GM13977 (cell line): ENCODE data around the gene LEUTX.
"Not testable (repeated sequence)": the region's sequence is repeated elsewhere in the genome, so short reads cannot be mapped to it uniquely, and the experiment has no call there.

Experiments used
- DNase-seq: peaks from one replicate; pipeline ENCODE4 v3.0.0; 2012; ENCODE audit warnings: low spot score
- in situ Hi-C: fragments of 300-500 bp; cut with MboI; formaldehyde crosslinking; loops from one replicate; pipeline ENCODE4 v1.12.0; 2022; ENCODE audit warnings: low sequenced_read_pairs, low pct_unique_long_range_greater_than_20kb, mixed read lengths, inconsistent platforms; ENCODE audit not compliant: unreplicated experiment
- TF ChIP-seq, protein P1 (sequence below): IDR thresholded peaks from 2 replicates; pipeline ENCODE4 v1.5.1; 2012; ENCODE audit warnings: mild to moderate bottlenecking, control low read depth; ENCODE audit not compliant: insufficient read depth; ENCODE audit errors: extremely low read depth, missing control alignments

LEUTX gene

DNA sequence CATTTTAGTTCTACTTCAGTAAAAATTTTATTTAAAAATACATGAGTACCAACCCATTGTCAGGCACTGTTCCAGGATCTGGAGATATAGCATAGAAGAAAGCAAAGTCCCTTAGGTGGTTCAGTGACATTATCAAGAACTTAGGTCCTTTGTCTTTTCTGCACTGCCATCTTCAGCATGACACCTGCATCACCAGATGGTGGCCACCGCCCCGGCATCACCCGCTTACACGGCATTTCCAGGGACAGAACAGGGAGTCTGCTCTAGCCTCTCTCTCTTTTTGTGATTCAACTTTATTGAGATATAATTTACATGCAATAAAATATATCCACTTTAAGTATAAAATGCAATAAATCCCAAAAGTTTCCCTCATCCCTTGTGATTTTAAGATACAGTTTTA, 31.8 kb downstream of the LEUTX start:
- no peak for DNase-seq
- in situ Hi-C loops, result no loop called here
- TF ChIP-seq, protein P1, sequence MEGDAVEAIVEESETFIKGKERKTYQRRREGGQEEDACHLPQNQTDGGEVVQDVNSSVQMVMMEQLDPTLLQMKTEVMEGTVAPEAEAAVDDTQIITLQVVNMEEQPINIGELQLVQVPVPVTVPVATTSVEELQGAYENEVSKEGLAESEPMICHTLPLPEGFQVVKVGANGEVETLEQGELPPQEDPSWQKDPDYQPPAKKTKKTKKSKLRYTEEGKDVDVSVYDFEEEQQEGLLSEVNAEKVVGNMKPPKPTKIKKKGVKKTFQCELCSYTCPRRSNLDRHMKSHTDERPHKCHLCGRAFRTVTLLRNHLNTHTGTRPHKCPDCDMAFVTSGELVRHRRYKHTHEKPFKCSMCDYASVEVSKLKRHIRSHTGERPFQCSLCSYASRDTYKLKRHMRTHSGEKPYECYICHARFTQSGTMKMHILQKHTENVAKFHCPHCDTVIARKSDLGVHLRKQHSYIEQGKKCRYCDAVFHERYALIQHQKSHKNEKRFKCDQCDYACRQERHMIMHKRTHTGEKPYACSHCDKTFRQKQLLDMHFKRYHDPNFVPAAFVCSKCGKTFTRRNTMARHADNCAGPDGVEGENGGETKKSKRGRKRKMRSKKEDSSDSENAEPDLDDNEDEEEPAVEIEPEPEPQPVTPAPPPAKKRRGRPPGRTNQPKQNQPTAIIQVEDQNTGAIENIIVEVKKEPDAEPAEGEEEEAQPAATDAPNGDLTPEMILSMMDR, result no peak

DNA sequence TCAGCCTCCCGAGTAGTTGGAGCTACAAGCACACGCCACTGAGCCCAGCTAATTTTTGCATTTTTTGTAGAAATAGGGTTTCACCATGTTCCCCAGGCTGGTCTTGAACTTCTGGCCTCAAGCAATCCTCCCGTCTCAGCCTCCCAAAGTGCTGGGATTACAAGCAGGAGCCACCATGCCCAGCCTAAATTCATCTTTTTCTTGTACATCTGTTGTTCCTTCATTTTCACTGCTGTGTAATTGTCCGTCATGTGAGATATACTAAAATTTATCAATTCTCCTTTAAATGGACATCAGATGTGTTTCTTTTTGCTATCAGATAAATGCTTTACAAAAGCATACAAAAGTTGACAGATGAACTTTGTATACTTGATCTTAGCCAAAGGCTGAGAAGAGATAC, 32.4 kb downstream of the LEUTX start:
- TF ChIP-seq, protein P1, result no peak
- in situ Hi-C loops, result no loop called here

DNA sequence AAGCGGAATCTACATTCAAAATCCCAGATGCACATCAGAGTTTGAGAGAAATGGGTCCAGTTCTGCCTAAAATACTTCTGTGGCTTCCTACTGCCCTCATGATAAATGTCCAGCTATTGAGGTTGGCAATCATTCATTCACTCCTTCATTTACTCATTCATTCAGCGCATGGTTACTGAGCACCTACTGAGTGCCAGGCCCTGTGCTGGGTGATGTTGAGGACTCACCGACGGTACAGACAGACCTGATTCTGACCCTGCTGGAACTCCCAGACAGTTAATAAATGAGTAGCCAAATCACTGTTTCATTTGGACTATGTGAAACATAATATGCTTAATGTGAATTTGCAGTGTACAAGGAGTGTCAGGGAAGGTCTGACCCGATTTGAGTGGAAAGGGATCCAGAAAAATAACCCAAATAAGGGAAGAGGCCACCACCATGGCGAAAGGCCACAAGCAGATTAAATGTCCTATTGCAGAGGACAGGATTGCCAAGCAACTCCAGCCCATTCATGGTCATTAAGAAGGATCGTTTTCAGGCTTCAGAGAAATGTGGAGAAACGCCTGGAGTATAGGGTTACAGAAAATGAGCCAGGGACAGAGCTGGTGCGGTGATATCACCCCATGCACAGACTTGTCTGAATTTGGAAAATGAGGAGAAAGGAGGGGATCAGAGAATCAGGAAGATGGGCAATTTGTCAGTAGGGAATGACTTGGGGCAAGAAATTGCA, 34.8 kb downstream of the LEUTX start:
- TF ChIP-seq, protein P1, result no peak
- DNase-seq, result no peak
- in situ Hi-C loops, result no loop called here

More for the DNA sequence above, 32.4 kb downstream of the LEUTX start:
- no peak for DNase-seq

DNA sequence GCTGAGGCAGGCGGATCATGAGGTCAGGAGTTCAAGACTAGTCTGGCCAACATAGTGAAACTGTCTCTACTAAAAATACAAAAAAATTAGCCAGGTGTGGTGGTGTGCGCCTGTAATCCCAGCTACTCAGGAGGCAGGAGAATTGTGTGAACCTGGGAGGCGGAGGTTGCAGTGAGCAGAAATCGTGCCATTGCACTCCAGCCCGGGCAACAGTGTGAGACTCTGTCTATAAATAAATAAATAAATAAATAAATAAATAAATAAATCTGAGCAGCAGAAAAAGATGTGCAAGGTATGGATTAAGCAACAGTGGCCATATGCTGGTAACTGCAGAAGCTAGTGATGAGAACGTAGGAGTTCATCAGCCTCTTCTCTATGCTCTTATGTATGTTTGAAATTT, 35.5 kb downstream of the LEUTX start:
- DNase-seq, in situ Hi-C loops: not testable (repeated sequence)

DNA sequence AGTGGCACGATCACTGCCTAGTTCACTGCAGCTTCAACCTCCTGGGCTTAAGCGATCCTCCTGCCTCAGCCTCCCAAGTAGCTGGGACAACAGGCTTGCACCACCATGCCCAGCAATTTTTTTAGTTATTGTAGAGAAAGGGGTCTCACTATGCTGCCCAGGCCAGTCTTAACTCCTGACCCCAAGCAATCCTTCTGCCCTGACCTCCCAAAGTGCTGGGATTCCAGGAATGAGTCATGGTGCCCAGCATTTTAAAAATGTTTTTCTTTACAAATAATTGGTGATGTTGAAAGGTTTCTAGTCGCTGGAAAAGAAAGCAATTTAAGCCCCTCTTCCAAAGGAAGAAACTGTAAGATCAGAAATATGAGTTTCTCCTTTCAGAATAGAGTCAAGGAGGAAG, 35.9 kb downstream of the LEUTX start:
- TF ChIP-seq, protein P1, result no peak
- in situ Hi-C loops, result no loop called here
- no peak for DNase-seq

DNA sequence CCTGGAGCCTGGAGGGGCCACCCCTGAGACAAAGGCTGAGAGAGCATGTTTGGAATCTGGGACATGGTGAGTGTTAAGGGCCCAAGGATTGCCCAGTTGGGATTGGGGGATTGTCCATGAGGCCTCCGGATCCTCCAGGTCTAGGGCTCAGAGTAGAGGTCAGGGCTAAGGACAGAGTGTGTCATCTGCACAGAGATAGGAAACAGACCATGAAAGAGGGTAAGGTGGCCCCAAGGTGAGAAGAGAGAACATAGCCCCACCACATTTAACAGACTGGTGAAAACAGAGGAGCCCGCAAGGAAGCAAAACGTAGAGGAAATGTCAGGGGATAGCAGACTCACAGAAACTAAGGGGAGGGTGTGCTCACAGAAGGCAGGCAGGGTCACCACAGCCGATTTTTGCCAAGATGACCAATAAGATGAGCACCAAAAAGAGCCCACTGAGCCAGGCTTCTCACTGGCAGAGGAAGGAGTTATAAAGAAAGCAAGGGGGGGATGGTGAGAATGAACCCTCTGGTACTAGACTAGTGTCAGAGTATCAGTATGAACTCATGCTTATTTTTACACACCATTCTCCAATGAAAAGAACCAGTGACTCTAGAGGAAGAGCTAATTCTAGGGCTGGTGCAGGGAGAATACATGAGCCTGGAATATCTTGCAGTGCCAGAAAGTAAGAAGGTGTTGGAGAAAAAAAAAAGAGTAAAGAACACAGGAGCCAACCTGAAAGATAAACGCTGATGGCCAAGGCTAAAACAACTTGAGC, 37.8 kb downstream of the LEUTX start:
- TF ChIP-seq, protein P1, result no peak
- in situ Hi-C loops, result no loop called here
- DNase-seq, result no peak
